HepG2 (cell line): ENCODE measurements around the gene THADA. TPM values are rescaled to one million over a fixed set of nuclear protein-coding genes. Genes with fewer than 3 reads are reported as not detected.

Experiments used
- ATAC-seq: fragments of 200-7000 bp; cut with Tn5 transposase; 3 replicates; pipeline ENCODE4 v1.9.1; 2020; ENCODE audit warnings: mild to moderate bottlenecking, moderate library complexity
- BruUV-seq: library from RNA; stranded (reverse); fragments of 400-500 nt; replicated peaks from 2 replicates; lab custom pipeline; 2021; lab: Mats Ljungman, UMichigan
- CTCF ChIA-PET: fragments of 300-600 bp; formaldehyde crosslinking; extraction: SDS; loops from one replicate; lab custom pipeline; 2021; ENCODE audit warnings: low total read pairs, inconsistent platforms, low intra/inter-chr PET ratio; lab: Yijun Ruan, JAX
- POLR2A ChIA-PET: fragments of 350-600 bp; sonication (Branson Sonifier 250); formaldehyde crosslinking; loops from one replicate; lab custom pipeline; 2020; ENCODE audit warnings: antibody characterized with exemption, inconsistent platforms; lab: Yijun Ruan, JAX
- DNase-seq: peaks from one replicate; pipeline ENCODE4 v3.0.0-alpha.2; 2015; ENCODE audit warnings: low spot score
- FAIRE-seq: peaks from 3 replicates; lab custom pipeline; 2011; peaks lifted over from hg19 to GRCh38; lab: Jason Lieb, UNC
- H2AFZ ChIP-seq: one replicate; pipeline ENCODE4 v1.6.1; 2011; ENCODE audit warnings: low read length, inconsistent platforms
- H3K27ac ChIP-seq: fragments of 300-600 bp; 3 replicates; pipeline ENCODE4 v1.8.0; 2011; ENCODE audit warnings: mixed run types, mild to moderate bottlenecking, mixed read lengths, low read length, inconsistent platforms; ENCODE audit not compliant: insufficient read depth; ENCODE audit errors: extremely low read length
- H3K27me3 ChIP-seq, 2 experiments: fragments of 200-600 bp in 1 of 2; 2 replicates in 1 of 2; 3 replicates in 1 of 2; pipeline versions ENCODE4 v1.6.0 to v1.8.0; 2011; ENCODE audit warnings: low read length in 2 of 2, mild to moderate bottlenecking in 2 of 2, moderate library complexity in 2 of 2, inconsistent platforms in 1 of 2; ENCODE audit not compliant: insufficient read depth in 2 of 2, control insufficient read depth in 1 of 2
- H3K36me3 ChIP-seq, 2 experiments: fragments of 200-600 bp in 1 of 2; replicated peaks in 1 of 2; 2 replicates in 1 of 2; 3 replicates in 1 of 2; pipeline versions ENCODE4 v1.5.1 to v1.8.0; 2011; ENCODE audit warnings: low read length in 2 of 2, inconsistent platforms in 1 of 2; ENCODE audit not compliant: insufficient read depth in 2 of 2, control insufficient read depth in 1 of 2
- H3K4me1 ChIP-seq: 2 replicates; pipeline ENCODE4 v1.5.1; 2012; ENCODE audit warnings: low read length, inconsistent platforms; ENCODE audit not compliant: insufficient read depth
- H3K4me2 ChIP-seq: 2 replicates; pipeline ENCODE4 v1.6.0; 2011; ENCODE audit warnings: low read depth, low read length, inconsistent platforms
- H3K4me3 ChIP-seq, 3 experiments: fragments of 200-600 bp in 1 of 3; sonication (generic), shearing (Covaris generic) in 1 of 3; replicated peaks in 1 of 3; 2 replicates each; pipeline ENCODE4 v1.5.1; 2011 to 2016; ENCODE audit warnings: low read length in 3 of 3, inconsistent platforms in 2 of 3, low read depth in 2 of 3, mild to moderate bottlenecking in 2 of 3, control low read depth in 1 of 3, mixed read lengths in 1 of 3; ENCODE audit not compliant: insufficient read depth in 1 of 3
- H3K79me2 ChIP-seq: one replicate; pipeline ENCODE4 v1.6.1; 2011; ENCODE audit warnings: low read length, inconsistent platforms; ENCODE audit not compliant: insufficient read depth
- H3K9ac ChIP-seq: 2 replicates; pipeline ENCODE4 v1.6.0; 2011; ENCODE audit warnings: mild to moderate bottlenecking, low read depth, low read length, inconsistent platforms; ENCODE audit not compliant: insufficient read depth
- H3K9me3 ChIP-seq: 2 replicates; pipeline ENCODE4 v1.5.1; 2012; ENCODE audit warnings: mild to moderate bottlenecking, low read length
- H4K20me1 ChIP-seq: 2 replicates; pipeline ENCODE4 v1.6.0; 2011; ENCODE audit warnings: inconsistent platforms, mild to moderate bottlenecking, low read length, moderate library complexity; ENCODE audit not compliant: insufficient read depth
- ADNP ChIP-seq: sonication (generic); formaldehyde crosslinking; IDR thresholded peaks from 2 replicates; pipeline ENCODE4 v1.4.0; 2020; ENCODE audit warnings: missing genetic modification reagents
- ARID5B ChIP-seq: IDR thresholded peaks from 2 replicates; pipeline ENCODE4 v1.4.0; 2020; ENCODE audit warnings: mild to moderate bottlenecking, missing genetic modification reagents
- ATF2 ChIP-seq: sonication (generic); formaldehyde crosslinking; IDR thresholded peaks from 2 replicates; pipeline ENCODE4 v1.4.0; 2020; ENCODE audit warnings: missing genetic modification reagents
- ATF5 ChIP-seq: sonication (generic); formaldehyde crosslinking; IDR thresholded peaks from 2 replicates; pipeline ENCODE4 v1.4.0; 2020; ENCODE audit warnings: mild to moderate bottlenecking, low read depth, missing genetic modification reagents
- FOXJ3 ChIP-seq: sonication (generic); formaldehyde crosslinking; IDR thresholded peaks from 2 replicates; pipeline ENCODE4 v1.4.0; 2020; ENCODE audit warnings: missing genetic modification reagents, mild to moderate bottlenecking, borderline replicate concordance
- NR2F6 ChIP-seq, 2 experiments: IDR thresholded peaks; 2 replicates each; pipeline ENCODE4 v1.6.1; 2016; ENCODE audit warnings: antibody characterized with exemption in 1 of 2, mild to moderate bottlenecking in 1 of 2
- ZNF282 ChIP-seq: fragments of 450-650 bp; IDR thresholded peaks from 2 replicates; pipeline ENCODE4 v1.6.1; 2018; ENCODE audit not compliant: partially characterized antibody
- ZNF639 ChIP-seq: conservative IDR thresholded peaks from 2 replicates; pipeline ENCODE4 v1.6.1; 2018; ENCODE audit warnings: missing genetic modification reagents
- ZUFSP ChIP-seq: sonication (generic); formaldehyde crosslinking; IDR thresholded peaks from 2 replicates; pipeline ENCODE4 v1.9.0; 2021; ENCODE audit warnings: missing genetic modification reagents, mild to moderate bottlenecking, borderline replicate concordance
- WGBS: methylation state at CpG from one replicate; pipeline ENCODE4 v1.1.6; 2017; ENCODE audit warnings: low lambda C conversion rate; 5-methylcytosine and 5-hydroxymethylcytosine counted together
- in situ Hi-C: cut with HindIII; loops from 2 replicates; pipeline ENCODE4 v1.10.0; 2017; ENCODE audit warnings: low pct_unique_long_range_greater_than_20kb; ENCODE audit not compliant: extremely low pct_ligation_motif_present
- intact Hi-C: fragments of 100-400 bp; cut with micrococcal nuclease; formaldehyde crosslinking; loops from one replicate; pipeline ENCODE4 v1.10.0; 2022; ENCODE audit not compliant: unreplicated experiment
- polyA plus RNA-seq, 8 experiments: library from polyadenylated mRNA; depleted of rRNA in 3 of 8; stranded (reverse) in 7 of 8; unstranded in 1 of 8; fragments of >200 nt; fragmentation: Illumina TruSeq in 4 of 8; extraction: Trizol in 4 of 8; gene quantifications; 2 replicates each; pipeline versions ENCODE4 v1.2.1 to v1.2.3, GENCODE V29; 2011 to 2016; ENCODE audit warnings: low read depth in 4 of 8, missing spikeins in 1 of 8, mixed read lengths in 1 of 8; ENCODE audit not compliant: insufficient read depth in 1 of 8
- total RNA-seq, 5 experiments: library from RNA; depleted of rRNA; stranded (reverse); fragments of >200 nt; fragmentation: Illumina TruSeq; extraction: Trizol; gene quantifications; 2 replicates each; pipeline ENCODE4 v1.2.3, GENCODE V29; 2016; ENCODE audit warnings: low read depth in 1 of 5

Gene THADA
- total and polyA plus RNA-seq, 2 of the 13 experiments (the other 11 are each of a cell fraction or from before 2014, with no cell fraction given), result 12.7 to 21.7 TPM

- H3K4me3 ChIP-seq, result peak overlapping the region in 1 of 3 experiments; percentile 6; a peak in 1 of 6 replicates
- peak; percentile 99 for FAIRE-seq
- H4K20me1 ChIP-seq, result no peaks in the 10 kb centered on the region
- H3K27ac ChIP-seq, result peak overlapping the region; percentile 82
- no peaks in the 10 kb centered on the region for H3K27me3 ChIP-seq
- H3K36me3 ChIP-seq, result peaks cover 0 to 13% of the 10 kb centered on the region in 2 experiments; a peak in 2 of 5 replicates
- WGBS, result 11% methylated on average over 6 of the region's 6 CpGs
- ChIA-PET CTCF (no interaction called here), POLR2A (interaction anchor here (0.6 to 2.6 kb wide), 11 partner anchors 9 to 316 kb away, joined by 3 to 16 read pairs (median 4); partner anchors contain the start of gene ZFP36L2)
- in situ Hi-C loops, result no loop called here
- H3K9ac ChIP-seq, result peak overlapping the region; percentile 48
- intact Hi-C loops, result loop anchor here (1.0 to 5.0 kb wide), 3 partner anchors 36 to 83 kb away; no protein-coding TSS in a partner anchor
- peak; percentile 95 for ATAC-seq
- BruUV-seq, result TSS peak; percentile 97
- H2AFZ ChIP-seq, result peak overlapping the region; percentile 1
- H3K4me1 ChIP-seq, result peaks cover 61% of the 10 kb centered on the region
- H3K79me2 ChIP-seq, result no peaks in the 10 kb centered on the region
- peak; percentile 99 for DNase-seq
- no peaks in the 10 kb centered on the region for H3K9me3 ChIP-seq
- peak overlapping the region; percentile 56 for H3K4me2 ChIP-seq
- TF ChIP-seq ZNF639 (CRISPR knock-in tag) (0 out of 2 replicates have a peak, but pooled peaks have one; percentile 7), NR2F6 (IDR thresholded peaks at IDR 0.05) (peak; percentile 91), NR2F6 (CRISPR knock-in tag; IDR thresholded peaks at IDR 0.05) (peak; percentile 94), ADNP (0 out of 2 replicates have a peak, but pooled peaks have one; percentile 9), ATF5 (CRISPR knock-in tag) (peak; percentile 77; the same call in 1 of the 2 replicates), ARID5B (CRISPR knock-in tag) (peak; percentile 100), FOXJ3 (CRISPR knock-in tag) (peak; percentile 95), ATF2 (peak; percentile 98), ZNF282 (no peak), ZUFSP (CRISPR knock-in tag) (no peak)
Measured at GRCh38 chr2:43293744-43294695, 301.8 kb downstream of the THADA start.
